Islet of Langerhans (tissue), 1 donor: ENCODE data around the gene TMEM259.

ENCODE experiments used
- FAIRE-seq: peaks from one replicate; lab custom pipeline; 2011; peaks lifted over from hg19 to GRCh38; lab: Jason Lieb, UNC

Gene TMEM259

DNA sequence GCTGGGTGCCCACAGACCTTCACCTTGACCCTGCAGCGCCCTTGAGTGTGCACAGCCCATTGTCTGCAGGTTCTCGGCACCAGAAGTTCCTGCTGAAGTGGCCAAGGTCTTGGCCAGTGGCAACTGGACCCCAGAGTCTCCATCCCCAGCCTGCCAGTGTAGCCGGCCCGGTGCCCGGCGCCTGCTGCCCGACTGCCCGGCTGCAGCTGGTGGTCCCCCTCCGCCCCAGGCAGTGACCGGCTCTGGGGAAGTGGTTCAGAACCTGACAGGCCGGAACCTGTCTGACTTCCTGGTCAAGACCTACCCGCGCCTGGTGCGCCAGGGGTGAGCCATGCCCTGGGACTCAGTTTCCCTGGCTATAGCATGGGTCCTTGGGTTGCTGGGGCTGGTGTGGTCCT, 34.1 kb upstream of the TMEM259 start:
- no peak for FAIRE-seq

DNA sequence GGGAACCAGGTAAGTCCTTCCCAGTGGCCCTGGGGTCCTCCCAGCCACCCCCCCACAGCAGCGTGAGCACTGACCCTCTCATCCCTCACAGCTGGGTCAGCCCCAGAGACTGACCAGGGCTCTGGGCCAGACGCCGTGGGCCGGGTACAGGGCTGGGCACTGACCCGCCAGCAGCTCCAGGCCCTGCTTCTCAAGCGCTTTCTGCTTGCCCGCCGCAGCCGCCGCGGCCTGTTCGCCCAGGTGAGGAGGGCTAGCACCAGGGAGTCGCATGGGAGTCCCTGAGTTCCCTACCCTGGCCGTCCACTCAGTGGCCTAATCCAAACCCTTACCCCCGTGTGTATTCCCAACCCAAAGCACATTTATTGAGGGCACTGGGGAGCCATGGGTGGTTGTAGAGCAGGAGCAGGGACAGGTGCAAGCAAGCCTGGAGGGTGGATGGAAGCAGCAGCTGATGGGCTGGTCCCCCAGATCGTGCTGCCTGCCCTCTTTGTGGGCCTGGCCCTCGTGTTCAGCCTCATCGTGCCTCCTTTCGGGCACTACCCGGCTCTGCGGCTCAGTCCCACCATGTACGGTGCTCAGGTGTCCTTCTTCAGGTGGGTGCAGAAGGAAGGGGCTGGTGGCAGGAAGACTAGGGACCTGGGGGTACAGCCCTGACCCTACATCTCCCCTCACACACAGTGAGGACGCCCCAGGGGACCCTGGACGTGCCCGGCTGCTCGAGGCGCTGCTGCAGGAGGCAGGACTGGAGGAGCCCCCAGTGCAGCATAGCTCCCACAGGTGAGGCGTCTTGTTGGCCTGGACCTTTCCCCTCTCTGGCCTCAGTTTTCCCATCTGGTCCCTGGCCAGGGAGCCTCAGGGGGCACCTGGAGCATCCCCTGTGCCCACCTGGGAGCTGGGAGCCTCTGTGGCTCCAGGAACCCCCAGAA, 33.4 kb upstream of the TMEM259 start:
- no peak for FAIRE-seq

DNA sequence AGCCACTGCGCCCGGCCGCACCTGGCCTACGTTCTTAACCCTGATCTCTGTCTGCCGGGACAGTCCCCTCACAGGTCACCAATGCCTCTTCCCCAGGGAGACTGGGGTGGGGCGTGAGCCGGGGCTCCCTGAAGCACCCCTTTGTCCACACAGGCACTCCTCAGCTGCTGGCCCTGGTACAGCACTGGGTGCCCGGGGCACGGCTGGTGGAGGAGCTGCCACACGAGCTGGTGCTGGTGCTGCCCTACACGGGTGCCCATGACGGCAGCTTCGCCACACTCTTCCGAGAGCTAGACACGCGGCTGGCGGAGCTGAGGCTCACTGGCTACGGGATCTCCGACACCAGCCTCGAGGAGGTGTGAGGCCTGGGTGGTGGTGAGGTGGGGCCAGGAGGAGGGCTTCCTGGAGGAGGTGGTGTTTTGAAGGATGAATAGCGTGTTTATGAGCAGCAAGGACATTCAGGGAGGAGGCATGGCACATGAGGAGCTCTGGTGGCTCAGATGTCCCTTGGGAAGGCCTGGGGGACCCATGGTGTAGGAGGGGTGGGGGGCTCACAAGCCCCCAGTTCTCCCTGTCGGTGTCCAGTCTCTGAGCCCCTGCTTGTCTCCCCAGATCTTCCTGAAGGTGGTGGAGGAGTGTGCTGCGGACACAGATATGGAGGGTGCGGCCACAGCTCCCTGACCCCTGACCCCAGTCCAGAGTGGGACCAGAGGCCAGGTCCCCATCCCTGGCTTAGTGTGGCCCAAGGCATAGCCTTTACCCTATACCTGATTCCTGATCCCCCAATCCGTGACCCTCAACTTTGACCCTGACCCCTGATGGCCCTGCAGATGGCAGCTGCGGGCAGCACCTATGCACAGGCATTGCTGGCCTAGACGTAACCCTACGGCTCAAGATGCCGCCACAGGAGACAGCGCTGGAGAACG, 32.5 kb upstream of the TMEM259 start:
- no peak for FAIRE-seq

DNA sequence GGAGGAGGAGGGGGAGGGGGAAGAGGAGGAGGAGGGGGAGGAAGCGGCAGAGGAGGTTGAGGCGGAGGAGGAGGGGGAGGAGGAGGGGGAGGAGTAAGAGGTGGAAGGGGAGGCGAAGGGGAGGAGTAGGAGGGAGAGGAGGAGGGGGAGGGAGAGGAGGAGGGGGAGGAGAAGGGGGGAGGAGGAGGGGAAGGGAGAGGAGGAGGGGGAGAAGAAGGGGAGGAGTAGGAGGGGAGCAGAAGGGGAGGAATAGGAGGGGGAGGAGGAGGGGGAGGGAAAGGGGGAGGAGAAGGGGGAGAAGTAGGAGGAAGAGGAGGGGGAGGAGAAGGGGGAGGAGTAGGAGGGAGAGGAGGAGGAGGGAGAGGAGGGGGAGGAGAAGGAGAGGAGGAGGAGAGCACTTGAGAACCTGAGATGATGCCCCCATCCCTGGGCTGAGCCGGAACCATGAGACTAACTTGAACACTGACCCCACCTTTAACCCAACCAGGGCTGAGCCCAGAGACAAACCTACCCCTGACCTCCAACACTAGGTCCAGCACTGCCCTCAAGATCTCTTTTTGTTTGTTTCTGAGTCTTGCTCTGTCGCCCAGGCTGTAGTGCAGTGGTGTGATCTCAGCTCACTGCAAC, 31.5 kb upstream of the TMEM259 start:
- no peak for FAIRE-seq

DNA sequence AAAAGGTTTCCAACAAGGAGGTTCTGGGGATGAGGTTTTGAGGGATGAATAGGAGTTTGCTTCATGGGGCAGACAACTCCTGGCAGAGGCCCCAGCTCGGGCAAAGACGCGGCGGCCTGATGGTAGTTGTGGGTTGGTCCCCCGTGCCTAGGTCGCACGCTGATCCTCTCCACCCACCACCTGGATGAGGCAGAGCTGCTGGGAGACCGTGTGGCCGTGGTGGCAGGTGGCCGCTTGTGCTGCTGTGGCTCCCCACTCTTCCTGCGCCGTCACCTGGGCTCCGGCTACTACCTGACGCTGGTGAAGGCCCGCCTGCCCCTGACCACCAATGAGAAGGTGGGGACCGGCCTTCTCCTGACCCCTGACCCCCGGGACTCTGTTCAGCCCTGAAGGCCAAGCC, 30.9 kb upstream of the TMEM259 start:
- FAIRE-seq = no peak

DNA sequence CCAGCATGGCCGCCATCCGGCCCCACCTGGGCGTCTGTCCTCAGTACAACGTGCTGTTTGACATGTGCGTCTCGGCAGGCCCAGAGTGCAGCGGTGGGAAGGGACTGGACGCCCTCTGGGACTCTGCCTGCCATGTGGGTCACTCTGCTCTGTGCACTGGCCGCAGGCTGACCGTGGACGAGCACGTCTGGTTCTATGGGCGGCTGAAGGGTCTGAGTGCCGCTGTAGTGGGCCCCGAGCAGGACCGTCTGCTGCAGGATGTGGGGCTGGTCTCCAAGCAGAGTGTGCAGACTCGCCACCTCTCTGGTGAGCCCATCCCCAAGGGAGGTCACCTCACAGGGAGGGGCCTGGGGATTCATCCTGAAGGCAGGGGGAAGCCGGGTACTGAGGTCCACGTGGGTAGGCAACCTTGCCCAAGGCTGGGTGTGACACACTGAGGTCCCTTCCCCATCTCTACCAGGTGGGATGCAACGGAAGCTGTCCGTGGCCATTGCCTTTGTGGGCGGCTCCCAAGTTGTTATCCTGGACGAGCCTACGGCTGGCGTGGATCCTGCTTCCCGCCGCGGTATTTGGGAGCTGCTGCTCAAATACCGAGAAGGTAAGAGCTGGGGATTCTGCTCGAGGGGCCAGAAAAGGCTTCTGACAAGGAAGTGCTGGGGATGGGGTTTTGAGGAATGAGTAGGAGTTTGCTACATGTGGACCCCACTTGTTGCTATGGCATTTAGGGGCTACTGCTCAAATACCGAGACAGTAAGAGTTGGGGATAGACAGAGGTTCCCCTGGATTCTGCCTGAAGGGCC, 30.3 kb upstream of the TMEM259 start:
- no peak for FAIRE-seq

DNA sequence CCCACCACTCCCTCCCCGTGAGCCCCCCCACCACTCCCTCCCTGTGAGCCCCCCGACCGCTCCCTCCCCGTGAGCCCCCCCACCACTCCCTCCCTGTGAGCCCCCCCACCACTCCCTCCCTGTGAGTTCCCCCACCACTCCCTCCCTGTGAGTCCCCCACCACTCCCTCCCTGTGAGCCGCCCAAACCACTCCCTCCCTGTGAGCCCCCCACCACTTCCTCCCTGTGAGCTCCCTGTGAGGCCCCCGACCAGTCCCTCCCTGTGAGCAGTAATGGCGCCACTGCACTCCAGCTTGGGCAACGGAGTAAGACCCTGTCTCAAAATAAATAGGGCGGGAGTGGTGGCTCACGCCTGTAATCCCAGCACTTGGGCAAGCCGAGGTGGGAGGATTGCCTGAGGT, 28.9 kb upstream of the TMEM259 start:
- no peak for FAIRE-seq

DNA sequence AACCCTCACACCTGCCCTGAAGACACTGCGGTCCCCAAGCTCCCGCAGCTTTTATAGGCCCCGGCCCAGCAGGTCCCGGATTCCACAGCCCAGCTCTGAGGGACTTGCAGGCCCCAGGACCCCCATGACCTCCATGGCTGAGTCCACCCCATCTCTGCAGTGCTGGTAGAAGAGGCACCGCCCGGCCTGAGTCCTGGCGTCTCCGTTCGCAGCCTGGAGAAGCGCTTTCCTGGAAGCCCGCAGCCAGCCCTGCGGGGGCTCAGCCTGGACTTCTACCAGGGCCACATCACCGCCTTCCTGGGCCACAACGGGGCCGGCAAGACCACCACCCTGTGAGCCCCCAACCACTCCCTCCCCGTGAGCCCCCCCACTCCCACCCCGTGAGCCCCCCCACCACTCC, 28.2 kb upstream of the TMEM259 start:
- FAIRE-seq = no peak

DNA sequence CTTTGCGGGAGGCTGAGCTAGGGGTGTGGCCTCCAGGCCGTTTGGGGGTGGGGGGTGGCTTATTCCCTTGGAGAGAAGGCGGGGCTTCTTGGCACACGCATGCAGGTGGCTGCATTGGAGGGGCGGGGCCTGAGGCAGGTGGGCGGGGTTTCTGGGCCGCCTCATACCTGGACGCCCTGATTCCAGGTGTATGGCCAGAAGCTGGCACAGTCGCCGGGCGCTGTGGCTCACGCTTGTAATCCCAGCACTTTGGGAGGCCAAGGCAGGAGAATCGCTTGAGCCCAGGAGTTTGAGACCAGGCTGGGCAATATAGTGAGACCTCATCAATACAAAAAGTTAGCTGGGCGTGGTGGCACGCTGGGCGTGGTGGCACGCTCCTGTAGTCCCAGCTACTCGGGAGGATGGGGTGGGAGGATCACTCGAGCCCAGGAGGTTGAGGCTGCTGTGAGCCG, 26.8 kb upstream of the TMEM259 start:
- no peak for FAIRE-seq

DNA sequence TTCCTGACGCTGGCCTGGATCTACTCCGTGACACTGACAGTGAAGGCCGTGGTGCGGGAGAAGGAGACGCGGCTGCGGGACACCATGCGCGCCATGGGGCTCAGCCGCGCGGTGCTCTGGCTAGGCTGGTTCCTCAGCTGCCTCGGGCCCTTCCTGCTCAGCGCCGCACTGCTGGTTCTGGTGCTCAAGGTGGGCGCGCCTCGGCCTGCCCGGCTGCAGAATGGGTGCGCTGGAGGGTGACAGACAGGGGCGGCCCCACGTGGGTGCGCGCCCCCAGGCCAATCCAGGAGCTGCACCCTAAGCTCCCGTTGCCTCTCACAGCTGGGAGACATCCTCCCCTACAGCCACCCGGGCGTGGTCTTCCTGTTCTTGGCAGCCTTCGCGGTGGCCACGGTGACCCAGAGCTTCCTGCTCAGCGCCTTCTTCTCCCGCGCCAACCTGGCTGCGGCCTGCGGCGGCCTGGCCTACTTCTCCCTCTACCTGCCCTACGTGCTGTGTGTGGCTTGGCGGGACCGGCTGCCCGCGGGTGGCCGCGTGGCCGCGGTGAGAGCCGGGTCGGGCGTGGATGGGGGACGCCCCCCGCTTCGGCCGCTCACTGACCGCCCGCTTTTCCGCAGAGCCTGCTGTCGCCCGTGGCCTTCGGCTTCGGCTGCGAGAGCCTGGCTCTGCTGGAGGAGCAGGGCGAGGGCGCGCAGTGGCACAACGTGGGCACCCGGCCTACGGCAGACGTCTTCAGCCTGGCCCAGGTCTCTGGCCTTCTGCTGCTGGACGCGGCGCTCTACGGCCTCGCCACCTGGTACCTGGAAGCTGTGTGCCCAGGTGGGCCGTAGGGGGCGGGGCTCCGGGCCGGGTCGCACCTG, 26.1 kb upstream of the TMEM259 start:
- no peak for FAIRE-seq

DNA sequence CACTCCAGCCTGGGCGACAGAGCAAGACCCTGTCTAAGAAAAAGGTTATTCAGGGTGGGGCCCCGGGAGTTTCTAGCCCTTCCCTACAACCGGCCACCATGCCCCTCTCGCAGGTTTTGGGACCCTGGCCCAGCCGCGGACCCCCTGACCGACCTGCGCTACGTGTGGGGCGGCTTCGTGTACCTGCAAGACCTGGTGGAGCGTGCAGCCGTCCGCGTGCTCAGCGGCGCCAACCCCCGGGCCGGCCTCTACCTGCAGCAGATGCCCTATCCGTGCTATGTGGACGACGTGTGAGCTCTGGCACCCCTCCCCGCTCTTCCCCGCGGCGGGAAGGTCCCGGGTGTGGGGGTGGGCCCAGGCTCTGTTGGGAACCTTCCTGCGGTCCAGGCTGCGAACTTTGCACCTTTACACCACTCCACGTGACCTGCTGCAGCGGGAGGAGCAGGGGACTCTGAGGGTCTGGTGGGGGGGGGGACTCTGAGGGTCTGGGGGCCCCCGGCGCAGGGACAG, 25.2 kb upstream of the TMEM259 start:
- no peak for FAIRE-seq

DNA sequence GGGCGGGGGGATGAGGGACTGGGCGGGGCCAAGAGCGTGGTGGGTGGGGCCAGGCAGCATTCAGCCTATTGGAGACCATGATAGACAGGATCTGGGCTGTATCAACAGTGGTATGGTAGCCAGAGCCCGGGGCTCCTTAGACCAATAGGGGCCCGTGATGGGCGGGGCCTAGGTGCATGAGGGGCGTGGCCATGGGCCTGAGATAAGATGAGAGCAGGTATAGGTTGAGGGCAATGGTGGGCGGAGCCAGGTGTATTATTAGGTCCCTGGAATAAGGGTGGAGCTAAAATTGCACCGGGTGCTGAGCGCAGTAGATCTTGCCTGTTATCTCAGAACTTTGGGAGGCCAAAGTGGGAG, 24.3 kb upstream of the TMEM259 start:
- no peak for FAIRE-seq

DNA sequence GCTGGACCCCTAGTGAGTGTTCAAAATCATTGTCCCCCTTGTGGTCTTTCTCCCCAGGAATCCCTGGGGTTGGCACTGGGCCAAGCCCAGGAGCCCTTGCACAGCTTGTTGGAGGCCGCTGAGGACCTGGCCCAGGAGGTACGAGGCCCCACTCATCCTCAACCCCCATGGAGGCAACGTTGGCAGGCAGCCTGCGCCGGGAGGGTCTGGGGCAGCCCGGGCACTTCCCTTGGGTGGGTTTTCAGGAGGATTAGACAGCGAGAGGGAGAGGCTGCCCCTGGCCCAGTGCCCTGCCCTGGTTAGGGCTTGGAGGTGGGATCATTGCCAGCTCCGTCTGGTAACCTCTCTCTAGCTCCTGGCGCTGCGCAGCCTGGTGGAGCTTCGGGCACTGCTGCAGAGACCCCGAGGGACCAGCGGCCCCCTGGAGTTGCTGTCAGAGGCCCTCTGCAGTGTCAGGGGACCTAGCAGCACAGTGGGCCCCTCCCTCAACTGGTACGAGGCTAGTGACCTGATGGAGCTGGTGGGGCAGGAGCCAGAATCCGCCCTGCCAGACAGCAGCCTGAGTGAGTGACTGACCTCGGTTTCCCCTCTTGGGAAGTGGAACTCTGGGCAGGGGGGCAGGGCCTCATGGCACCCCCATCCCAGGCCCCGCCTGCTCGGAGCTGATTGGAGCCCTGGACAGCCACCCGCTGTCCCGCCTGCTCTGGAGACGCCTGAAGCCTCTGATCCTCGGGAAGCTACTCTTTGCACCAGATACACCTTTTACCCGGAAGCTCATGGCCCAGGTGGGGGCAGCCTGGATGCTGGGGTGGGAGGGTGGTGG, 22.0 kb upstream of the TMEM259 start:
- no peak for FAIRE-seq

DNA sequence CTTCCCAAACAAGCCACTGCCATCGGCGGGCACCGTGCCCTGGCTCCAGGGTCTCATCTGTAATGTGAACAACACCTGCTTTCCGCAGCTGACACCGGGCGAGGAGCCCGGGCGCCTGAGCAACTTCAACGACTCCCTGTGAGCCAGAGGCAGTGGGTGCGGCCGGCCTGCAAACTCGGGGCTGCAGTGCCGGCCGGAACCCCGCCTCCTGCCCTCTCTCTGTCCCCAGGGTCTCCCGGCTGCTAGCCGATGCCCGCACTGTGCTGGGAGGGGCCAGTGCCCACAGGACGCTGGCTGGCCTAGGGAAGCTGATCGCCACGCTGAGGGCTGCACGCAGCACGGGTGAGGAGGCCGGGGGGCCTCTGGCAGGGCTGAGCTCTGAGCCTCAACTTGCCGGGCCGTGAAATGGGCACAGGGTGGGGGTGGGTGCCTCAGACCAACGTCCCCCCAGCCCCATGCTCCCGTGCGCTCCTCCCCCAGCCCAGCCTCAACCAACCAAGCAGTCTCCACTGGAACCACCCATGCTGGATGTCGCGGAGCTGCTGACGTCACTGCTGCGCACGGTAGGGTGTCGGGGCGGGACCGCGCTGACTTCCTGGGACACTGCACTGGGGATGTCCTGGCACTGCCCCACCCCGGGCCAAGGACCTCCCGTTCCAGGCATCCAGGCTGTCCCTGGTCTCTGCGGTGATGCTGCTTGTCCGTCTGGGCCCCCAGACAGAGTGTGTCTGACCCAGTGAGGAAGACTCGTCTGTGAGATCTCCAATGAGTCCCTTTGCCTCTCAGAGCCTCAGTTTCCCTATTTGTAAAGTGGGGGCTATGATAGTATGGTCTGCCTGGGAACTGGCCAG, 21.1 kb upstream of the TMEM259 start:
- FAIRE-seq = no peak

DNA sequence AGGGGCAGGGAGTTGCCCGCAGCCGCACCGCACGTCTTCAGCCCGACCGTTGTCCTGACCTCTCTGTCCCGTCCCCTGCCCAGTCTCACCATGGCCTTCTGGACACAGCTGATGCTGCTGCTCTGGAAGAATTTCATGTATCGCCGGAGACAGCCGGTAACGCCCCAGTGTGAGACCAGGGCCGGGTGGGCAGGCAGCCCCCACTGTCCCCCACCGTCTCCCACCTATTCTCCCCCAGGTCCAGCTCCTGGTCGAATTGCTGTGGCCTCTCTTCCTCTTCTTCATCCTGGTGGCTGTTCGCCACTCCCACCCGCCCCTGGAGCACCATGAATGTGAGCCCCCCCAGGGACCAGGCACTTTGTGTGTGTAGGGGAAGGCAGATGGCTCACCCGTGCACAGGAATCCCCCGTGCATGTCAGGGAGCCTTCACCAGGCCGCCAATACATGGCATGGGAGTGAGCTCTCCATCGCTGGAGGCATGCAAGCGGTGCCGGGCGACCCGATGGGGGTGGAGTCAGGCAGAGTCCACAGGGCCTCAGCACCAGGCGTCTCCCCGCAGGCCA, 20.4 kb upstream of the TMEM259 start:
- FAIRE-seq = no peak

DNA sequence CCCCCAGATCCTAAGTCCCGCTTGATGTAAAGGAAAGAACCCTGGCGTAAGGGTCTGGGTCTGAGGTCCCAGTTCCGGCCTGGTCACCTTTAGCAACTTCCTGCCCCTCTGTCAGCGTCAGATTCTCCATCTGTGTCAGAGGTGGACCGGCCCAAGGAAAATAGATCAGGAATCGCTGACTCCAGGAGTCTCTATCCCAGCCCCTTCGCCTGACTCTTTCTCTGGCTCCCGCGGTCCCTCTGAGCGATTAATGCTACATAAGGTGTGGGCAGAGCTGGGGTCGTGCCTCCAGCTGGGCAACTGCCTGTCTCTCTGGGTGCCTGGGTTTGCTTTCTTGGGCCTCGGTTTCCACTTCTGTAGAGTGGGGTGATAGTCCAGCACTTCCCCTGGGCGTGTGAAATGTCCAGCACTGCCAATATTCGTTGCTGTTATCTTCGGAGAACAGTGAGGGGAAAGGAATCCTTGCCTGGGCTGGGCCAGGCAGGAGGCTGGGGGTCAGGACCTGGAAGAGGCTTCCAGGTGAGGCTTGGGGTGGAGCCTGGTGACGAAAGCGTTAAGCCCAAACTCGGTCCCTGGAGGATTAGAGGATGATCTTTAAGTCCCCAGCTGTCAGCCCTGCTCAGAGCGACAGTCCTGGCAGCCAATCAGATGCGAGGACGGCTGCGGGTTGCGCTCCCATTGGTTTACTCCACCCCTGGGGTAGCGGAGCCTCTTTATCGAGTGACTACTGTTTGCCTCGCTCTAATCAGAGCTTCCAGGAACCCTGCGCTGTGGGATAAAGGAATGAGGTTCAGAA, 19.8 kb upstream of the TMEM259 start:
- FAIRE-seq = no peak

DNA sequence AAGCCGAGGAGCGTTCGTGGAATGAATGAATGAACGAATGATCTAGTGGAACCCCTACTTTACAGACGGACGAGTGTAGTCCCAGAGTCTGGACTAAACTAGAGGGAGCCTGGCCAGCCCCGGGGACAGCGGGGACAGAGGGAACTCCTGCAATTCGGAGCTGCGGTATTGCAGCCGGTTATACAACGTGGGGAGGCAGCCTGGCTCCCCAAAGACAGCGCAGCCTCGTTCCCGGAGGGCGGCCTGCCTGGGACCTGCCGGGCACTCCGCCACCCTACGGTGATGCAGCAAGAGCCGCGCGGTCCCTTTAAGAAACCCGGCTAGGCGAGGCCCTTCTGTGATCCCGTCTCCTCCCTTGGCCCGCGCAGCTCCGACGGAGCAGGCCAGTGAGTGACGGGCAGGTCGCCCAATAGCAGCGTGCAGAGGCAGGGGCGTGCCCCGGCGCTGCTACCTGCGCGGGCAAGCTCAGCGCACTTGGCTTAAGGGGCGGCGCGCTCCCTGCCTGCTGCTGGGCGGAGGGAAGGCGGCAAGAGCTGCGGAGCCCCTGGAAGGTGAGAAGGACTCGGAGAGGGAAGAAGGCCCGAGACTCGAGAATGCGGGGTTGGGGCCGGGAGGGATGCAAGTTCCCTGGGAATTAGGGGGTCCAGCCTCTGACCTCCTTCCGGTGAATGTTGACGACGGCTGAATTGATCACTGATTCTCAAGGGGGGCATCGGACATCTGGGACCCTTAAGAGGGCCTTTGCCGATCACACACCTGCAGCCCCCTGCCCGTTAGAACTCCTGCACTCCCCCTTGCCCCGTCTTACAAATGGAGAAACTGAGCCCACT, 18.9 kb upstream of the TMEM259 start, which contains the start of gene ABCA7:
Gene ABCA7 (plus strand): TSS at position 462 of the 830 bp plus-strand sequence. CDS start 1,255 bp downstream, outside the sequence.
- FAIRE-seq = no peak
